KMS-11 (cell line): ENCODE data around the gene RNF6.
A peak's percentile ranks its signal among the peaks of the same experiment; 100 is the strongest.

ENCODE experiments used
- H2AFZ ChIP-seq: fragments of 200-600 bp; sonication (generic); 2 replicates; pipeline ENCODE4 v1.6.1; 2016; ENCODE audit warnings: antibody characterized with exemption, mixed run types, low read depth
- H3K27ac ChIP-seq: fragments of 200-600 bp; sonication (generic); 2 replicates; pipeline ENCODE4 v1.6.1; 2016; ENCODE audit warnings: mild to moderate bottlenecking, mixed run types
- H3K27me3 ChIP-seq: fragments of 200-600 bp; sonication (generic); 2 replicates; pipeline ENCODE4 v1.6.1; 2017; ENCODE audit warnings: mild to moderate bottlenecking, low read depth, mixed run types, moderate library complexity; ENCODE audit not compliant: insufficient read depth
- H3K36me3 ChIP-seq: fragments of 200-600 bp; sonication (generic); 2 replicates; pipeline ENCODE4 v1.6.1; 2017; ENCODE audit warnings: mild to moderate bottlenecking, mixed run types; ENCODE audit not compliant: insufficient read depth
- H3K4me1 ChIP-seq: fragments of 200-600 bp; sonication (generic); 2 replicates; pipeline ENCODE4 v1.6.1; 2016; ENCODE audit warnings: mild to moderate bottlenecking, low read depth, mixed run types; ENCODE audit not compliant: poor library complexity, severe bottlenecking
- H3K4me2 ChIP-seq: fragments of 200-600 bp; sonication (generic); 2 replicates; pipeline ENCODE4 v1.7.0; 2016; ENCODE audit warnings: mild to moderate bottlenecking, mixed run types
- H3K4me3 ChIP-seq: fragments of 200-600 bp; sonication (generic); IDR thresholded peaks from 2 replicates; pipeline ENCODE4 v1.6.1; 2017; ENCODE audit warnings: low read depth, low read length, mixed read lengths; ENCODE audit not compliant: insufficient read depth
- H3K79me2 ChIP-seq: fragments of 200-600 bp; sonication (generic); 2 replicates; pipeline ENCODE4 v1.6.1; 2016; ENCODE audit warnings: low read depth, mixed run types; ENCODE audit not compliant: insufficient read depth
- H3K9ac ChIP-seq: fragments of 200-600 bp; sonication (generic); 2 replicates; pipeline ENCODE4 v1.6.1; 2016; ENCODE audit warnings: mild to moderate bottlenecking, mixed run types
- H4K20me1 ChIP-seq: fragments of 200-600 bp; sonication (generic); 2 replicates; pipeline ENCODE4 v1.6.1; 2016; ENCODE audit warnings: mild to moderate bottlenecking, mixed run types; ENCODE audit not compliant: insufficient read depth
- CTCF ChIP-seq: fragments of 200-600 bp; sonication (generic); conservative IDR thresholded peaks from 2 replicates; pipeline ENCODE4 v1.6.1; 2017; ENCODE audit warnings: low read depth, mild to moderate bottlenecking, antibody characterized with exemption, low read length, moderate library complexity, mixed read lengths

The RNF6 gene

DNA sequence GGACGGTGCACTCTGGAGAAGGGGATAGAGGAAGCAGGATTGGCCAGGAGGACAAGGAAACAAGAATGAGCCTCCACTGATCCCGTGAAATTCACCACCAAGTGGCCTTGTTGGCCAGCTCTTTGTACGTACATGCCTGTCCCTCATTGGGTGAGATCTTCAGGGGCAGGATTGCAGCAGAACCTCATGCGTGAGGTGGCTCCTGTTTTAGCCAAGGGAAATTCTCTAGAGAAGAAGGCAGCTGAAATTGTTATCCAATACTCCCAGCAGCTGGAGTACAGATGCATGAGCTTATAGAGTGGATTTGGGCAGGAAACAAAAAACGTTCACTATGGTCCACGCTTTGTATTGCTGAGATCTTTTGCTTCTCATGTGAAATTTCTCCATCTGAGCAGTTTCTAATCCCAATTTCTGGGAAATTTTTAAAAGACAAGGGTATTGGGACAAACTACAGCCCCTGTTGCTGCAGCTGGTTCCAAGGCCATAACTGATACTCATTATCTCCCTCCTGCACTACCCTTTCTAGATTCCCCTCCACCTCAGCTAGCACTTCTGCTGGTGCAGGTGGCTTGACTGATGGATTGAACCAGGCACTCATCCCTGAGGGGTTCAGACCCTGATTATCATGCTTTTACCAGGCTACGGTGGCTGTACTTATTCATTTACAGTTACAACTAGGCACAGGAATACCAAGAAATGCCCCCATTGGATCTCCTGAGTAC, 3.9 kb upstream of the RNF6 start:
- H3K4me3 ChIP-seq: no peak overlapping the region
- H3K36me3 ChIP-seq: no peaks in the 10 kb centered on the region
- H3K27ac ChIP-seq: no peak overlapping the region
- H3K79me2 ChIP-seq: peaks cover 5% of the 10 kb centered on the region; the same call in 1 of the 2 replicates
- H3K4me2 ChIP-seq: no peak overlapping the region
- no peak overlapping the region for H3K9ac ChIP-seq
- no peak overlapping the region for H2AFZ ChIP-seq
- H4K20me1 ChIP-seq: no peaks in the 10 kb centered on the region
- H3K4me1 ChIP-seq: no peaks in the 10 kb centered on the region
- H3K27me3 ChIP-seq: no peaks in the 10 kb centered on the region
- TF ChIP-seq CTCF: no peak

- no peak for TF ChIP-seq CTCF
- no peaks in the 10 kb centered on the region for H3K36me3 ChIP-seq
- peak overlapping the region; percentile 90 for H3K27ac ChIP-seq
- peaks cover 15% of the 10 kb centered on the region; the same call in 1 of the 2 replicates for H3K79me2 ChIP-seq
- no peaks in the 10 kb centered on the region for H3K27me3 ChIP-seq
- H4K20me1 ChIP-seq: no peaks in the 10 kb centered on the region
- H3K9ac ChIP-seq: peak overlapping the region; percentile 97
- H2AFZ ChIP-seq: peak overlapping the region; percentile 83
- H3K4me2 ChIP-seq: peak overlapping the region; percentile 29
- peaks cover 12% of the 10 kb centered on the region for H3K4me1 ChIP-seq
- no peak overlapping the region for H3K4me3 ChIP-seq
Observed at GRCh38 chr13:26222520-26223046, 469 bp upstream of the RNF6 start.

- Histone ChIP-seq H3K27me3 (no peaks in the 10 kb centered on the region), H3K9ac (peak overlapping the region; percentile 97; the same call in 1 of the 2 replicates), H3K36me3 (no peaks in the 10 kb centered on the region; the same call in 1 of the 2 replicates), H3K27ac (peak overlapping the region; percentile 90), H3K4me1 (peaks cover 12% of the 10 kb centered on the region), H3K4me3 (no peak overlapping the region), H2AFZ (peak overlapping the region; percentile 83; the same call in 1 of the 2 replicates), H3K79me2 (peaks cover 15% of the 10 kb centered on the region; the same call in 1 of the 2 replicates), H4K20me1 (no peaks in the 10 kb centered on the region), H3K4me2 (peak overlapping the region; percentile 69)
- TF ChIP-seq CTCF: no peak
Observed at GRCh38 chr13:26221399-26221720, 754 bp downstream of the RNF6 start.

- no peak overlapping the region for H3K27ac ChIP-seq
- H4K20me1 ChIP-seq: no peaks in the 10 kb centered on the region
- H2AFZ ChIP-seq: no peak overlapping the region
- no peak for TF ChIP-seq CTCF
- peaks cover 15% of the 10 kb centered on the region; the same call in 1 of the 2 replicates for H3K79me2 ChIP-seq
- no peaks in the 10 kb centered on the region for H3K27me3 ChIP-seq
- H3K4me3 ChIP-seq: no peak overlapping the region
- no peaks in the 10 kb centered on the region; the same call in 1 of the 2 replicates for H3K36me3 ChIP-seq
- no peak overlapping the region for H3K9ac ChIP-seq
- peak overlapping the region; percentile 69 for H3K4me2 ChIP-seq
- peaks cover 12% of the 10 kb centered on the region for H3K4me1 ChIP-seq
Observed at GRCh38 chr13:26220575-26220974, 1.5 kb downstream of the RNF6 start.
